ENCODE results near the gene CRYGB.

DNA sequence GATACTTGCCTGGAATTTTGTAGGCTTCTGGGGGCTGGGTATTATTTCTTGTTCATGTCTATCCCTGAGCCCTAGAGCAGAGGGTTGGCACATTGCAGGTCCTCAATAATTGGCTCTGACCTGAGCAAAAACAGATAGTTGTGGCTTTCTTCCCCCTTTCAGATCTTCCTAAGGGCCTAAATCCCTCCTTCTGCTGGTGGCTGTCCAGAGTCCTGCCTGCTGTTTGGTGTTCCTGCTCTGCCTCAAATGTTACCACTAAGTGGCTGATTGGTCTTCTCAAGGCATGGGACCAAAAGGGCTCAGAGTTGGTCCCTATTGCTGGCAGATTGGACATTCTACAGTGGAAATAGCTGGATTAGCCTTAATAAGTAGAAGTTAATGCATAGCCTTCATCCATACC is 1.1 kb upstream of the CRYGB start:
- TF ChIP-seq POLR2A (IDR thresholded peaks at IDR 0.05), result no peak
- TF ChIP-seq, protein P1, sequence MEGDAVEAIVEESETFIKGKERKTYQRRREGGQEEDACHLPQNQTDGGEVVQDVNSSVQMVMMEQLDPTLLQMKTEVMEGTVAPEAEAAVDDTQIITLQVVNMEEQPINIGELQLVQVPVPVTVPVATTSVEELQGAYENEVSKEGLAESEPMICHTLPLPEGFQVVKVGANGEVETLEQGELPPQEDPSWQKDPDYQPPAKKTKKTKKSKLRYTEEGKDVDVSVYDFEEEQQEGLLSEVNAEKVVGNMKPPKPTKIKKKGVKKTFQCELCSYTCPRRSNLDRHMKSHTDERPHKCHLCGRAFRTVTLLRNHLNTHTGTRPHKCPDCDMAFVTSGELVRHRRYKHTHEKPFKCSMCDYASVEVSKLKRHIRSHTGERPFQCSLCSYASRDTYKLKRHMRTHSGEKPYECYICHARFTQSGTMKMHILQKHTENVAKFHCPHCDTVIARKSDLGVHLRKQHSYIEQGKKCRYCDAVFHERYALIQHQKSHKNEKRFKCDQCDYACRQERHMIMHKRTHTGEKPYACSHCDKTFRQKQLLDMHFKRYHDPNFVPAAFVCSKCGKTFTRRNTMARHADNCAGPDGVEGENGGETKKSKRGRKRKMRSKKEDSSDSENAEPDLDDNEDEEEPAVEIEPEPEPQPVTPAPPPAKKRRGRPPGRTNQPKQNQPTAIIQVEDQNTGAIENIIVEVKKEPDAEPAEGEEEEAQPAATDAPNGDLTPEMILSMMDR (IDR thresholded peaks at IDR 0.05), result no peak
- no peak for TF ChIP-seq EP300 (IDR thresholded peaks at IDR 0.05)
